ENCODE measurements around the gene SFTPB. TPM values are rescaled to one million over a fixed set of nuclear protein-coding genes. Genes with fewer than 3 reads are reported as not detected.

The SFTPB gene
- total RNA-seq, 3 donors from 2014 or later = 1.3 to 2.2 TPM; not detected in 1

- Histone ChIP-seq H3K4me3 (no peak overlapping the region), H3K4me1 (ENCODE audit: low read depth) (no peaks in the 10 kb centered on the region), H3K36me3 (ENCODE audit: low read depth) (no peaks in the 10 kb centered on the region), H3K9me3 (no peaks in the 10 kb centered on the region)
- ATAC-seq (no peak), DNase-seq (no peak)
- no peak for TF ChIP-seq CTCF (IDR thresholded peaks at IDR 0.05)
- intact Hi-C loops (cut with DNase I, micrococcal nuclease) = no loop called here
Observed at GRCh38 chr2:85695691-85696668, 28.0 kb upstream of the SFTPB start.

GRCh38 chr2:85695121-85695520 lies 27.1 kb upstream of the SFTPB start:
- H3K36me3 ChIP-seq (ENCODE audit: low read depth) = no peaks in the 10 kb centered on the region
- no peaks in the 10 kb centered on the region for H3K9me3 ChIP-seq
- no peak for TF ChIP-seq CTCF (IDR thresholded peaks at IDR 0.05)
- ATAC-seq (no peak), DNase-seq (no peak)
- intact Hi-C loops (cut with DNase I, micrococcal nuclease) = no loop called here
- no peaks in the 10 kb centered on the region for H3K4me1 ChIP-seq (ENCODE audit: low read depth)
- H3K4me3 ChIP-seq = no peak overlapping the region

- DNase-seq = no peak
- no peaks in the 10 kb centered on the region for H3K4me1 ChIP-seq (ENCODE audit: low read depth)
- no peak for TF ChIP-seq CTCF (IDR thresholded peaks at IDR 0.05)
- no peaks in the 10 kb centered on the region for H3K9me3 ChIP-seq
- H3K36me3 ChIP-seq (ENCODE audit: low read depth) = no peaks in the 10 kb centered on the region
- H3K4me3 ChIP-seq = no peak within 1 kb of the TSS
- no peak for ATAC-seq
- intact Hi-C loops (cut with DNase I, micrococcal nuclease) = no loop called here
Observed at GRCh38 chr2:85694052-85695025, 26.3 kb upstream of the SFTPB start, which contains the start of gene GNLY. Gene GNLY, plus strand, starts transcription at chr2:85694358. Its CDS starts 61 bp downstream, at chr2:85694419.

- no peaks in the 10 kb centered on the region for H3K9me3 ChIP-seq
- intact Hi-C loops (cut with DNase I, micrococcal nuclease) = no loop called here
- no peaks in the 10 kb centered on the region for H3K4me1 ChIP-seq (ENCODE audit: low read depth)
- DNase-seq = no peak
- no peak for TF ChIP-seq CTCF (IDR thresholded peaks at IDR 0.05)
- H3K36me3 ChIP-seq (ENCODE audit: low read depth) = no peaks in the 10 kb centered on the region
- H3K4me3 ChIP-seq = no peak overlapping the region
- ATAC-seq = no peak
Observed at GRCh38 chr2:85692039-85692645, 24.1 kb upstream of the SFTPB start.

GRCh38 chr2:85690932-85691331 lies 22.9 kb upstream of the SFTPB start:
- TF ChIP-seq CTCF (IDR thresholded peaks at IDR 0.05) = no peak
- Histone ChIP-seq H3K4me3 (no peak overlapping the region), H3K4me1 (ENCODE audit: low read depth) (no peaks in the 10 kb centered on the region), H3K36me3 (ENCODE audit: low read depth) (no peaks in the 10 kb centered on the region), H3K9me3 (no peaks in the 10 kb centered on the region)
- ATAC-seq = no peak
- intact Hi-C loops (cut with DNase I, micrococcal nuclease) = no loop called here
- DNase-seq = no peak
